ENCODE measurements around the gene ZFP57. TPM values are rescaled to one million over a fixed set of nuclear protein-coding genes. Genes with fewer than 3 reads are reported as not detected.
A peak's percentile ranks its signal among the peaks of the same experiment; 100 is the strongest.

The ZFP57 gene
- total RNA-seq, 1 donor from 2014 or later, result not detected

- Mint-ChIP-seq H3K4me3 (no peak overlapping the region), H3K36me3 (no peaks in the 10 kb centered on the region), H3K9me3 (no peaks in the 10 kb centered on the region), H3K27me3 (peaks cover 73% of the 10 kb centered on the region), H3K4me1 (ENCODE audit: unreplicated experiment) (no peaks in the 10 kb centered on the region), H3K27ac (no peak overlapping the region)
- DNase-seq (ENCODE audit: extremely low spot score, unreplicated experiment), result no peak
- TF ChIP-seq CTCF (conservative IDR thresholded peaks at IDR 0.05), result peak; percentile 75
These were observed 24.7 kb upstream of the ZFP57 start for GRCh38 chr6:29705389-29706231.

GRCh38 chr6:29702519-29703103 lies 21.7 kb upstream of the ZFP57 start:
- peak; percentile 77 for TF ChIP-seq CTCF (conservative IDR thresholded peaks at IDR 0.05)
- peaks cover 61% of the 10 kb centered on the region for H3K27me3 Mint-ChIP-seq
- H3K36me3 Mint-ChIP-seq, result no peaks in the 10 kb centered on the region
- H3K27ac Mint-ChIP-seq, result no peak overlapping the region
- no peak overlapping the region for H3K4me3 Mint-ChIP-seq
- DNase-seq (ENCODE audit: extremely low spot score, unreplicated experiment), result no peak
- H3K4me1 Mint-ChIP-seq (ENCODE audit: unreplicated experiment), result no peaks in the 10 kb centered on the region
- no peaks in the 10 kb centered on the region for H3K9me3 Mint-ChIP-seq

DNA sequence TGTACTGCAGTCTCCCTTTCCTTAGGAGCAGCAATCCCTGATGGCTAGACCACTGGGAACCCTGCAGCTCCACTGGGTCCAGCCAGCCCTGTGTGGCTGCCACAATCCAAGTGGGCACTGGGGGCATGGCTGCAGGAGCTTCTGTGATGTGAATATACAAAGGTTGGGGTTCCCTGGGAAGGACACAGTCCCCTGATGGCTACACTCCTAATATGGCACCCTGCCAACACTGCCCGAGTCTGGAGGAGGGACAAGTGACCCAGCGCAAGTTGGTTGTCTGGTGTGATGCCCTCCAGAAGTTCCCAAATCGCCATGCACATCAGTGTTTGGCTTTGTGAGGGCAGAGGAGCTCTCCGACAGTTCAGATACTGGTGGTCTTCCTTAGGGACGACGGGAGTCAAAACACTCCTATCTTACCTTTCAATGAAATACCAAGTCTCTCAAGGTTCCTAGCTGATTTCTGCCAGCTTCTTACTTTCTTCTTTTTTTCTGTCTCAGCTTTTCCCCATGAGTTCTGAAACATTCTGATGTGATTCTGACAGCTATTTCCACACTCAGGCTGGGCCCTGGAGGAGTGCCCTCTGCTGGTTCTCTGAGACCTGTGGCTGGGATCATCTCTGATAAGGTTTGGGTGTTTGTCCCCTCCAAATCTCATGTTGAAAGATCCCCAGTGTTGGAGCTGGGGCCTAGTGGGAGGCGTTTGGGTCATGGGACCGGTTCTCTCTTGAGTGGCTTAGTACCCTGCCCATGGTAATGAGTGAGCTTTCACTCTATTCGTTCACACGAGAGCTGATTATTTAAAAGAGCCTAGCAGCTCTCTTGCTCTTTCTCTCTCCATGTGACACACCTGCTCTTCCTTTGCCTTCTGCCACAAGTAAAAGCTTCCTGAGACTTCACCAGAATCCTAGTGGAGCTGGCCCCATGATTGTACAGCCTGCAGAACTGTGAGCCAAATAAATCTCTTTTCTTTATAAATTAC lies 15.5 kb upstream of the ZFP57 start:
- no peaks in the 10 kb centered on the region for H3K4me1 Mint-ChIP-seq (ENCODE audit: unreplicated experiment)
- peaks cover 15% of the 10 kb centered on the region for H3K27me3 Mint-ChIP-seq
- peak; percentile 58 for TF ChIP-seq CTCF (conservative IDR thresholded peaks at IDR 0.05)
- no peak for DNase-seq (ENCODE audit: extremely low spot score, unreplicated experiment)
- H3K9me3 Mint-ChIP-seq, result peaks cover 4% of the 10 kb centered on the region
- no peak overlapping the region for H3K27ac Mint-ChIP-seq
- H3K36me3 Mint-ChIP-seq, result no peaks in the 10 kb centered on the region
- H3K4me3 Mint-ChIP-seq, result no peak overlapping the region

GRCh38 chr6:29694637-29695036 lies 13.7 kb upstream of the ZFP57 start:
- H3K27me3 Mint-ChIP-seq, result peaks cover 4% of the 10 kb centered on the region
- H3K4me3 Mint-ChIP-seq, result no peak overlapping the region
- H3K4me1 Mint-ChIP-seq (ENCODE audit: unreplicated experiment), result no peaks in the 10 kb centered on the region

More at GRCh38 chr6:29694637-29695036, 13.7 kb upstream of the ZFP57 start:
- TF ChIP-seq CTCF (conservative IDR thresholded peaks at IDR 0.05), result no peak
- H3K36me3 Mint-ChIP-seq, result no peaks in the 10 kb centered on the region
- DNase-seq (ENCODE audit: extremely low spot score, unreplicated experiment), result no peak
- H3K27ac Mint-ChIP-seq, result no peak overlapping the region
- peaks cover 4% of the 10 kb centered on the region for H3K9me3 Mint-ChIP-seq

Measured in type B pancreatic cell (in vitro differentiated cells).